Adrenal gland (tissue), 12 donors: ENCODE measurements around the gene GGA2. TPM values are rescaled to one million over a fixed set of nuclear protein-coding genes. Genes with fewer than 3 reads are reported as not detected.

ENCODE experiments used
- DNase-seq, 7 donors: peaks; one replicate each; pipeline ENCODE4 v3.0.0-alpha.2; 2019 to 2020
- H3K27ac ChIP-seq, 5 donors: fragments of 200-600 bp; sonication (generic) in 4 of 5; 1 replicate in 3 of 5; 2 replicates in 2 of 5; pipeline versions ENCODE4 v1.5.1 to v1.8.0; 2016 to 2020; ENCODE audit warnings: mild to moderate bottlenecking in 1 of 5
- H3K27me3 ChIP-seq: fragments of 200-600 bp; 2 replicates; pipeline ENCODE4 v1.8.0; 2021
- H3K36me3 ChIP-seq, 2 donors: fragments of 200-600 bp; replicated peaks in 1 of 2; 1 replicate in 1 of 2; 2 replicates in 1 of 2; pipeline versions ENCODE4 v1.5.1 to v1.8.0; 2018 to 2022
- H3K4me1 ChIP-seq, 2 donors: fragments of 200-600 bp; replicated peaks in 1 of 2; 1 replicate in 1 of 2; 2 replicates in 1 of 2; pipeline versions ENCODE4 v1.5.1 to v1.8.0; 2018 to 2021
- H3K4me3 ChIP-seq, 4 donors: fragments of 200-600 bp; sonication (generic) in 3 of 4; one replicate each; pipeline ENCODE4 v1.5.1; 2016 to 2018
- H3K9me3 ChIP-seq, 3 donors: fragments of 200-600 bp; sonication (generic) in 1 of 3; replicated peaks in 1 of 3; 1 replicate in 2 of 3; 2 replicates in 1 of 3; pipeline versions ENCODE4 v1.5.1 to v1.8.0; 2016 to 2021
- CTCF ChIP-seq, 6 experiments: fragments of 450-650 bp in 4 of 6; fragments of 200-600 bp in 2 of 6; sonication (generic) in 1 of 6; IDR thresholded peaks; 1 replicate in 5 of 6; 2 replicates in 1 of 6; pipeline versions ENCODE4 v1.5.1 to v1.8.0; 2016 to 2021; ENCODE audit warnings: antibody characterized with exemption in 6 of 6, mild to moderate bottlenecking in 2 of 6, moderate library complexity in 1 of 6
- POLR2A ChIP-seq, 2 donors: fragments of 450-650 bp; IDR thresholded peaks; one replicate each; pipeline ENCODE4 v1.6.1; 2017; ENCODE audit warnings: antibody characterized with exemption in 2 of 2, mild to moderate bottlenecking in 2 of 2, moderate library complexity in 1 of 2
- WGBS, 4 donors: extraction: QIAGEN DNeasy Blood & Tissue Kit in 2 of 4; methylation state at CpG; one replicate each; pipeline versions ENCODE4 v1.1.5 to v1.1.7; 2013 to 2017; 5-methylcytosine and 5-hydroxymethylcytosine counted together
- intact Hi-C, 2 donors: fragments of 100-400 bp; cut with DNase I; formaldehyde crosslinking; loops; one replicate each; pipeline versions ENCODE4 v1.14.1 to v1.15.0; 2022 to 2023
- polyA plus RNA-seq, 3 donors: library from polyadenylated mRNA; stranded (reverse); fragments of 200-250 nt in 2 of 3; fragments of 350-450 nt in 1 of 3; fragmentation: Illumina TruSeq in 1 of 3; extraction: RNeasy Lipid Tissue Mini Kit (QIAGEN cat#74804) in 1 of 3; gene quantifications; one replicate each; pipeline ENCODE4 v1.2.3, GENCODE V29; 2013 to 2014
- total RNA-seq, 9 donors: library from RNA; depleted of rRNA in 4 of 9; stranded (reverse); fragments of >200 nt in 4 of 9; fragments of 120-200 nt in 1 of 9; fragmentation: NEBNext Ultra II Directional in 1 of 9; extraction: Animal tissue kit (Norgen Biotek cat#: 25700) in 1 of 9; gene quantifications; one replicate each; pipeline versions ENCODE4 v1.1.0 to v1.2.4, GENCODE V29; 2013 to 2023
- donor health status: healthy with polysubstance abuse.
- donor health status: Bipolar disorder and iron deficiency.
- donor health status: DM: yes; HTN: yes; CAD: no.
- donor health status: DM: no; HTN: no; CAD: no.
- donor health status: DM: no; HTN: no; CAD: no.
- donor health status: DM: yes; HTN: yes; CAD: no.

GGA2 gene
- total and polyA plus RNA-seq, 12 donors = 37.7 to 143 (median 116) TPM

- Histone ChIP-seq H3K9me3 (no peaks in the 10 kb centered on the region), H3K4me1 (peaks cover 56 to 70% of the 10 kb centered on the region in 2 donors), H3K27ac (peak overlapping the region in 3 of 5 donors; percentile 71 to 88 (median 82)), H3K36me3 (peaks cover 0 to 23% of the 10 kb centered on the region in 2 donors), H3K27me3 (no peaks in the 10 kb centered on the region), H3K4me3 (no peak overlapping the region)
- peak in 3 of 7 donors; percentile 31 to 36 (median 36) for DNase-seq
- TF ChIP-seq CTCF (IDR thresholded peaks at IDR 0.05) (no peak), POLR2A (IDR thresholded peaks at IDR 0.05) (no peak)
- intact Hi-C loops = no loop called here
- 62 to 69% (median 68%) methylated on average over 9 to 11 of the region's 11 CpGs for WGBS, 4 donors
These were observed 11.4 kb downstream of the GGA2 start for GRCh38 chr16:23498863-23499262.

DNA sequence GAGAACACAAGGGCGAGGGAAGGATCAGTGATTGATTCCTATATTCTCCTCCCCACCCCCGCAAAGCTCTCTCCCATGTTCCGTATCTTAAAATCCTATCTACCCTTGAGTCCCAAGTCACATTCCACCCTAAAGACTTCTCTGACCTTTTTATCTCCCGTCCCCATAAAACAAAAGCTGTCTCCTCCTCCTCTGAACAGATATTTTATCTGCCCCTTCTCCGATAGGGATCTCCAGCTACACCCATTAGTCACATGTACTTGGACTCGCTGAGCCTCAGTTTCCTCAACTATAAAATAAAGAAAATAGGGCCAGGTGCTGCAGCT, 12.8 kb downstream of the GGA2 start:
- peaks cover 0 to 36% of the 10 kb centered on the region in 2 donors for H3K36me3 ChIP-seq
- intact Hi-C loops = no loop called here
- peaks cover 56 to 64% of the 10 kb centered on the region in 2 donors for H3K4me1 ChIP-seq
- no peak overlapping the region for H3K4me3 ChIP-seq
- H3K27me3 ChIP-seq = no peaks in the 10 kb centered on the region
- no peak for DNase-seq
- WGBS, 4 donors = 33 to 52% (median 41%) methylated on average over 6 of the region's 6 CpGs
- H3K27ac ChIP-seq = peak overlapping the region; percentile 57 to 88 (median 77)
- TF ChIP-seq POLR2A (IDR thresholded peaks at IDR 0.05) = no peak
- H3K9me3 ChIP-seq = no peaks in the 10 kb centered on the region

DNA sequence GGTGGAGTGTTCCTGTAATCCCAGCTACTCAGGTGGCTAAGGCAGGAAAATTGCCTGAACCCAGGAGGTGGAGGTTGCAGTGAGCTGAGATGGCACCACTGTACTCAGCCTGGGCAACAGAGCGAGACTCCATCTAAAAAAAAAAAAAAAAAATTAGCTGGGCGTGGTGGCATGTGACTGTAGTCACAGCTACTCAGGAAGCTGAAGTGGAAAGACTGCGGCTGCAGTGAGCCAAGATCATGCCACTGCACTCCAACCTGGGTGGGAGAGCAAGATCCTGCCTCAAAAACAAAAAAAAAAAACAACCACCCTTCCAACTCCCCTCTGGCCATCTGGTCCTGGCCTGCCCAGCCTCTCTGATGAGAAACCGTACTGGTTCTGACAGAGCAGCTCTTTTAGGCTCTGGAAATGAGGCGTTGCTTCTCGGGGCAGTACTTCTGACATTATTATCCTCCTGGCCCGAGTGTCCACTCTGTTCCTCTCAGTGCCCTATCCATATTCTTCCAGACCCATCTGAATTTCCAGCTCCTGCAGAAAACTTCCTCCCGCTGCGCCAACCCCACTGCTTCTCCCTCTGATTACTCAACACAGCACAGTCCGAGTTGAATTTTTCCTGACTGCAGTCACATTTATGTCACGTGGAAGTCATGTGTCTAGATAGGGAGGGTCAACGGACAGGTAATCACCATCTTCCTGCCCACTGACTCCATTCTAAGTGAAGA, 13.3 kb downstream of the GGA2 start:
- H3K4me3 ChIP-seq = no peak overlapping the region
- DNase-seq = peak; percentile 56 to 79 (median 72)
- intact Hi-C loops = no loop called here
- 15 to 24% (median 22%) methylated on average over 12 of the region's 12 CpGs for WGBS, 4 donors
- no peaks in the 10 kb centered on the region for H3K9me3 ChIP-seq
- peaks cover 56 to 61% of the 10 kb centered on the region in 2 donors for H3K4me1 ChIP-seq
- peaks cover 0 to 42% of the 10 kb centered on the region in 2 donors for H3K36me3 ChIP-seq
- no peak for TF ChIP-seq CTCF (IDR thresholded peaks at IDR 0.05)
- TF ChIP-seq POLR2A (IDR thresholded peaks at IDR 0.05) = peak in 1 of 2 donors; percentile 83
- H3K27me3 ChIP-seq = no peaks in the 10 kb centered on the region
- H3K27ac ChIP-seq = peak overlapping the region in 4 of 5 donors; percentile 57 to 88 (median 76)

DNA sequence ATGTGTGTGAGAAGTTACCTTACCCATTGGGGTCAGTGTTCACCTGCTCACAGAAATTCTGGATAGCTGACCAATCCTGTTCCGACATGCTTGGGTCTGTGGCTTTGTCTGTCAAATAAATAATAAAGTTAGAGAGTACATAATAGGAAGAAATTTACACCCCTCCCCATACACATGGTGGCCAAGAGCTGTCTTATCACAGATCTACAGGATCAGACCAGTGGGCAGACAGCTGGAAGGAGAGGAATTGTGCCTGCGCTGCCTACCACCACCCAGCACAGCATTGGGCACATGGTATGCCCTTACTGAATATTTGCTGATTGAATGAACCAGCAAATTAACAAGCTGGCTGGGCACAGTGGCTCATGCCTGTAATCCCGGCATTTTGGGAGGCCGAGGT, 14.6 kb downstream of the GGA2 start:
- no peak for DNase-seq
- H3K27ac ChIP-seq = peak overlapping the region in 1 of 5 donors; percentile 24
- H3K4me3 ChIP-seq = no peak overlapping the region
- no peak for TF ChIP-seq CTCF (IDR thresholded peaks at IDR 0.05)
- TF ChIP-seq POLR2A (IDR thresholded peaks at IDR 0.05) = no peak
- H3K4me1 ChIP-seq = peaks cover 47 to 50% of the 10 kb centered on the region in 2 donors
- intact Hi-C loops = no loop called here
- WGBS, 4 donors = 94 to 96% (median 95%) methylated on average over 4 of the region's 4 CpGs
- no peaks in the 10 kb centered on the region for H3K27me3 ChIP-seq
- H3K36me3 ChIP-seq = peaks cover 0 to 52% of the 10 kb centered on the region in 2 donors
- no peaks in the 10 kb centered on the region for H3K9me3 ChIP-seq

DNA sequence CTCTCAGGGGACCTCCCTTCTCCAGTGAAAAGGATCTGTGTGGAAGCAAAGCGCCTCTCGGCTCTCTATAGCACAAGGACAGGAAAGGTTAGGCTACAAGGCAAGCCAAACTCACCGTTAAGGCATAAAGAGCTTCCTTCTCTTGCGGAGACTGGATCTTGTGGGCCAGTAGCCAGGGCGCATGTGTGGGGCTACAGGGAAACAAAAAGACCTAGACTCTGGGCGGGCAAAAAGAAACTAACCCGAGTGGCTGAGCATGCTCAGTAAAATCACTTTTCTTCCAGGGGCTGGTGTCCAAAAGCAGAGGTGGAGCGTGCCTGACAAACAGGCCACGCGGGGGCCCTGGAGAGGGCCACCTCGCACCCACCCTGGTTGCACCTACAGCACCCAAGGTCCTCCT, 16.1 kb downstream of the GGA2 start:
- Histone ChIP-seq H3K4me3 (no peak overlapping the region), H3K36me3 (peaks cover 0 to 67% of the 10 kb centered on the region in 2 donors), H3K27me3 (no peaks in the 10 kb centered on the region), H3K4me1 (peaks cover 34 to 36% of the 10 kb centered on the region in 2 donors), H3K9me3 (no peaks in the 10 kb centered on the region), H3K27ac (no peak overlapping the region)
- DNase-seq = no peak
- intact Hi-C loops = no loop called here
- 89 to 92% (median 90%) methylated on average over 11 of the region's 11 CpGs for WGBS, 4 donors
- TF ChIP-seq POLR2A (IDR thresholded peaks at IDR 0.05) = no peak
- no peak for TF ChIP-seq CTCF (IDR thresholded peaks at IDR 0.05)
